ENCODE measurements around the gene OR8H2.
"Not testable (repeated sequence)": the region's sequence is repeated elsewhere in the genome, so short reads cannot be mapped to it uniquely, and the experiment has no call there.

OR8H2 gene

GRCh38 chr11:56140151-56140661, 36.7 kb downstream of the OR8H2 start, which contains the start of gene OR8J3:
TSS of gene OR8J3 (minus strand) at chr11:56140201. CDS start at chr11:56137718, 2,483 bp downstream.
- no peak within 1 kb of the TSS for H3K27ac ChIP-seq (ENCODE audit: low read depth, low read length)
- no peaks in the 10 kb centered on the region for H3K79me2 ChIP-seq (ENCODE audit: insufficient read depth, low read length)
- TF ChIP-seq, protein P1, sequence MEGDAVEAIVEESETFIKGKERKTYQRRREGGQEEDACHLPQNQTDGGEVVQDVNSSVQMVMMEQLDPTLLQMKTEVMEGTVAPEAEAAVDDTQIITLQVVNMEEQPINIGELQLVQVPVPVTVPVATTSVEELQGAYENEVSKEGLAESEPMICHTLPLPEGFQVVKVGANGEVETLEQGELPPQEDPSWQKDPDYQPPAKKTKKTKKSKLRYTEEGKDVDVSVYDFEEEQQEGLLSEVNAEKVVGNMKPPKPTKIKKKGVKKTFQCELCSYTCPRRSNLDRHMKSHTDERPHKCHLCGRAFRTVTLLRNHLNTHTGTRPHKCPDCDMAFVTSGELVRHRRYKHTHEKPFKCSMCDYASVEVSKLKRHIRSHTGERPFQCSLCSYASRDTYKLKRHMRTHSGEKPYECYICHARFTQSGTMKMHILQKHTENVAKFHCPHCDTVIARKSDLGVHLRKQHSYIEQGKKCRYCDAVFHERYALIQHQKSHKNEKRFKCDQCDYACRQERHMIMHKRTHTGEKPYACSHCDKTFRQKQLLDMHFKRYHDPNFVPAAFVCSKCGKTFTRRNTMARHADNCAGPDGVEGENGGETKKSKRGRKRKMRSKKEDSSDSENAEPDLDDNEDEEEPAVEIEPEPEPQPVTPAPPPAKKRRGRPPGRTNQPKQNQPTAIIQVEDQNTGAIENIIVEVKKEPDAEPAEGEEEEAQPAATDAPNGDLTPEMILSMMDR (IDR thresholded peaks at IDR 0.05; ENCODE audit: insufficient read depth, low read length, poor library complexity, severe bottlenecking) = no peak
- TF ChIP-seq EZH2phosphoT487 (conservative IDR thresholded peaks at IDR 0.05; ENCODE audit: low read length) = no peak
- no peaks in the 10 kb centered on the region for H3K27me3 ChIP-seq (ENCODE audit: low read length)
- H3K9me3 ChIP-seq (ENCODE audit: insufficient read depth, low read length) = no peaks in the 10 kb centered on the region
- no peaks in the 10 kb centered on the region for H3K9me2 ChIP-seq (replicated peaks; ENCODE audit: insufficient read depth, low read length)
- no peak within 1 kb of the TSS for H3K4me2 ChIP-seq (ENCODE audit: low read depth, low read length, poor library complexity, severe bottlenecking)
- H3K4me3 ChIP-seq (ENCODE audit: insufficient read depth, low read length, poor library complexity, severe bottlenecking) = no peak within 1 kb of the TSS
- H3F3A ChIP-seq (ENCODE audit: insufficient read depth) = no peaks in the 10 kb centered on the region
- no peaks in the 10 kb centered on the region for H3K36me3 ChIP-seq (ENCODE audit: low read length)
- H3K9ac ChIP-seq (ENCODE audit: low read length) = no peak within 1 kb of the TSS
- no peaks in the 10 kb centered on the region for H4K20me1 ChIP-seq (ENCODE audit: low read depth, low read length)
- no peak within 1 kb of the TSS for H2AFZ ChIP-seq (ENCODE audit: low read depth, low read length, severe bottlenecking)

DNA sequence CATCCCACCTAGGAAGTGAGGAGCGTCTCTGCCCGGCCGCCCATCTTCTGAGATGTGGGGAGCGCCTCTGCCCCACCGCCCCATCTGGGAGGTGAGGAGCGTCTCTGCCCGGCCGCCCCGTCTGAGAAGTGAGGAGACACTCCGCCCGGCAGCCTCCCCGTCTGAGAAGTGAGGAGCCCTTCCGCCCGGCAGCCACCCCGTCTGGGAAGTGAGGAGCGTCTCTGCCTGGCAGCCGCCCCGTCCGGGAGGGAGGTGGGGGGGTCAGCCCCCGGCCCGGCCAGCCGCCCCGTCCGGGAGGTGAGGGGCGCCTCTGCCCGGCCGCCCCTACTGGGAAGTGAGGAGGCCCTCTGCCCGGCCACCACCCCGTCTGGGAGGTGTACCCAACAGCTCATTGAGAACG, 40.2 kb downstream of the OR8H2 start:
- not testable (repeated sequence) for H3K4me2 ChIP-seq (ENCODE audit: low read depth, low read length, poor library complexity, severe bottlenecking)

GRCh38 chr11:56151376-56151775, 47.9 kb downstream of the OR8H2 start:
- no peak overlapping the region for H3K4me2 ChIP-seq (ENCODE audit: low read depth, low read length, poor library complexity, severe bottlenecking)
- H3K27ac ChIP-seq (ENCODE audit: low read depth, low read length) = no peak overlapping the region
- no peaks in the 10 kb centered on the region for H3K36me3 ChIP-seq (ENCODE audit: low read length)
- no peaks in the 10 kb centered on the region for H3K27me3 ChIP-seq (ENCODE audit: low read length)
- no peak for TF ChIP-seq EZH2phosphoT487 (conservative IDR thresholded peaks at IDR 0.05; ENCODE audit: low read length)
- TF ChIP-seq, protein P1 (IDR thresholded peaks at IDR 0.05; ENCODE audit: insufficient read depth, low read length, poor library complexity, severe bottlenecking) = no peak
- H3K9me2 ChIP-seq (replicated peaks; ENCODE audit: insufficient read depth, low read length) = no peaks in the 10 kb centered on the region
- no peak overlapping the region for H2AFZ ChIP-seq (ENCODE audit: low read depth, low read length, severe bottlenecking)
- H3K79me2 ChIP-seq (ENCODE audit: insufficient read depth, low read length) = no peaks in the 10 kb centered on the region
- no peaks in the 10 kb centered on the region for H4K20me1 ChIP-seq (ENCODE audit: low read depth, low read length)
- no peaks in the 10 kb centered on the region for H3K9me3 ChIP-seq (ENCODE audit: insufficient read depth, low read length)
- H3K4me3 ChIP-seq (ENCODE audit: insufficient read depth, low read length, poor library complexity, severe bottlenecking) = no peak overlapping the region
- no peak overlapping the region for H3K9ac ChIP-seq (ENCODE audit: low read length)
- H3F3A ChIP-seq (ENCODE audit: insufficient read depth) = no peaks in the 10 kb centered on the region

More for the DNA sequence above, 40.2 kb downstream of the OR8H2 start:
- H3K9me2 ChIP-seq (replicated peaks; ENCODE audit: insufficient read depth, low read length); H3K79me2 ChIP-seq (ENCODE audit: insufficient read depth, low read length); H2AFZ ChIP-seq (ENCODE audit: low read depth, low read length, severe bottlenecking); H3K27ac ChIP-seq (ENCODE audit: low read depth, low read length); H3K4me3 ChIP-seq (ENCODE audit: insufficient read depth, low read length, poor library complexity, severe bottlenecking); H3K9me3 ChIP-seq (ENCODE audit: insufficient read depth, low read length); H4K20me1 ChIP-seq (ENCODE audit: low read depth, low read length); H3K27me3 ChIP-seq (ENCODE audit: low read length); H3F3A ChIP-seq (ENCODE audit: insufficient read depth); H3K9ac ChIP-seq (ENCODE audit: low read length); H3K36me3 ChIP-seq (ENCODE audit: low read length): not testable (repeated sequence)

- H3K9ac ChIP-seq (ENCODE audit: low read length) = no peak overlapping the region
- H3K79me2 ChIP-seq (ENCODE audit: insufficient read depth, low read length) = no peaks in the 10 kb centered on the region
- no peaks in the 10 kb centered on the region for H3F3A ChIP-seq (ENCODE audit: insufficient read depth)
- H3K9me2 ChIP-seq (replicated peaks; ENCODE audit: insufficient read depth, low read length) = no peaks in the 10 kb centered on the region
- no peaks in the 10 kb centered on the region for H3K27me3 ChIP-seq (ENCODE audit: low read length)
- no peaks in the 10 kb centered on the region for H4K20me1 ChIP-seq (ENCODE audit: low read depth, low read length)
- TF ChIP-seq, protein P1 (IDR thresholded peaks at IDR 0.05; ENCODE audit: insufficient read depth, low read length, poor library complexity, severe bottlenecking) = no peak
- TF ChIP-seq EZH2phosphoT487 (conservative IDR thresholded peaks at IDR 0.05; ENCODE audit: low read length) = no peak
- H2AFZ ChIP-seq (ENCODE audit: low read depth, low read length, severe bottlenecking) = no peak overlapping the region
- H3K4me3 ChIP-seq (ENCODE audit: insufficient read depth, low read length, poor library complexity, severe bottlenecking) = no peak overlapping the region
- H3K36me3 ChIP-seq (ENCODE audit: low read length) = no peaks in the 10 kb centered on the region
- H3K27ac ChIP-seq (ENCODE audit: low read depth, low read length) = no peak overlapping the region
- H3K9me3 ChIP-seq (ENCODE audit: insufficient read depth, low read length) = no peaks in the 10 kb centered on the region
- no peak overlapping the region for H3K4me2 ChIP-seq (ENCODE audit: low read depth, low read length, poor library complexity, severe bottlenecking)
These were observed 48.8 kb downstream of the OR8H2 start for GRCh38 chr11:56152333-56152732.

Data from SU-DHL-6 (cell line).